ENCODE results near the gene TRMU.

DNA sequence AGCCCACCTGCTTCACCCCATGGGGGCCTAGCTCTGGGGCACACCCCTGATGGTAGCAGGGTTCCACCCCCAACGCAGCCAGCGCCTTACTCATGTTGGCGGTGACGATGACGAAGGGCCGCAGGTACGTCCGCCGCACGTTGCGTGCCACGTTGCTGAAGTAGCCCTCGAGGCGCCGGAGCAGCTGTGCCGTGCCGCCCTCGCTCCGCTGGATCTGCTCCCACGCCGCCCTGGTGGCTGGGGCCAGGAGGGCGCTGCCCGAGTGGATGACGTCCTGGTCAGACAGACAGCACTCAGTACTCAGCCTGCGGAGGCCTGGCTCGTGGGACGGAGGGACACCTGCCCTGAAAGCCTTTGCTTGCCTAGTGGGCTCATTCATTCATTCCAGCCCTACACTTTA, 50.8 kb downstream of the TRMU start:
- no peak for TF ChIP-seq CTCF (IDR thresholded peaks at IDR 0.05)
- no peak for TF ChIP-seq POLR2A (IDR thresholded peaks at IDR 0.05)
- TF ChIP-seq POLR2AphosphoS5 (IDR thresholded peaks at IDR 0.05): no peak
- TF ChIP-seq EP300 (IDR thresholded peaks at IDR 0.05): no peak
